Lung (tissue), 12 donors: ENCODE measurements around the gene MICAL2. TPM values are rescaled to one million over a fixed set of nuclear protein-coding genes. Genes with fewer than 3 reads are reported as not detected.
A peak's percentile ranks its signal among the peaks of the same experiment; 100 is the strongest.

Experiments used
- ATAC-seq: fragments of 200-7000 bp; cut with Tn5 transposase; one replicate; pipeline ENCODE4 v1.9.1; 2020; ENCODE audit warnings: moderate number of reproducible peaks; ENCODE audit not compliant: insufficient read depth, low FRiP score
- DNase-seq, 3 donors: peaks; one replicate each; pipeline ENCODE4 v3.0.0-alpha.2; 2013 to 2017
- H3K27ac ChIP-seq, 2 donors: one replicate each; pipeline ENCODE4 v1.5.1; 2013; ENCODE audit warnings: mild to moderate bottlenecking in 2 of 2, moderate library complexity in 2 of 2, control low read depth in 1 of 2, inconsistent platforms in 1 of 2, low read depth in 1 of 2, low read length in 1 of 2
- H3K27me3 ChIP-seq, 3 donors: one replicate each; pipeline ENCODE4 v1.5.1; 2013; ENCODE audit warnings: low read length in 2 of 3; ENCODE audit not compliant: control insufficient read depth in 3 of 3, insufficient read depth in 3 of 3
- H3K36me3 ChIP-seq, 4 donors: one replicate each; pipeline ENCODE4 v1.5.1; 2013; ENCODE audit warnings: low read length in 4 of 4, mild to moderate bottlenecking in 1 of 4, moderate library complexity in 1 of 4; ENCODE audit not compliant: control insufficient read depth in 4 of 4, insufficient read depth in 4 of 4
- H3K4me1 ChIP-seq, 5 donors: one replicate each; pipeline ENCODE4 v1.5.1; 2013; ENCODE audit warnings: low read length in 5 of 5, mild to moderate bottlenecking in 2 of 5, moderate library complexity in 1 of 5; ENCODE audit not compliant: control insufficient read depth in 5 of 5, insufficient read depth in 5 of 5
- H3K4me3 ChIP-seq: one replicate; pipeline ENCODE4 v1.5.1; 2013; ENCODE audit warnings: mild to moderate bottlenecking, control low read depth, moderate library complexity
- H3K9ac ChIP-seq, 2 donors: one replicate each; pipeline ENCODE4 v1.5.1; 2013; ENCODE audit warnings: low read length in 2 of 2, control low read depth in 1 of 2; ENCODE audit not compliant: insufficient read depth in 1 of 2
- H3K9me3 ChIP-seq, 4 donors: one replicate each; pipeline ENCODE4 v1.5.1; 2013; ENCODE audit warnings: low read length in 3 of 4, mild to moderate bottlenecking in 1 of 4, moderate library complexity in 1 of 4; ENCODE audit not compliant: control insufficient read depth in 4 of 4, insufficient read depth in 3 of 4
- WGBS, 2 donors: extraction: QIAGEN DNeasy Blood & Tissue Kit; methylation state at CpG; one replicate each; pipeline ENCODE4 v1.1.7; 2013; 5-methylcytosine and 5-hydroxymethylcytosine counted together
- polyA plus RNA-seq, 2 donors: library from polyadenylated mRNA; stranded (reverse); fragments of 200-250 nt; gene quantifications; one replicate each; pipeline ENCODE4 v1.2.1, GENCODE V29; 2013
- total RNA-seq, 2 donors: library from RNA; depleted of rRNA in 1 of 2; stranded (reverse); fragments of >200 nt in 1 of 2; gene quantifications; one replicate each; pipeline ENCODE4 v1.2.1, GENCODE V29; 2014 to 2021
- TF ChIP-seq, protein P1 (sequence below): IDR thresholded peaks from 2 replicates; pipeline ENCODE4 v1.5.1; 2012; ENCODE audit warnings: mild to moderate bottlenecking; ENCODE audit errors: control extremely low read depth, extremely low read depth
- donor health status: control.
- donor health status: control.
- donor health status: Bipolar disorder and iron deficiency.
- donor health status: healthy.
- donor health status: DM: yes; HTN: yes; CAD: no.

Gene MICAL2
- total and polyA plus RNA-seq, 4 donors, result 38.2 to 218 (median 99.6) TPM

DNA sequence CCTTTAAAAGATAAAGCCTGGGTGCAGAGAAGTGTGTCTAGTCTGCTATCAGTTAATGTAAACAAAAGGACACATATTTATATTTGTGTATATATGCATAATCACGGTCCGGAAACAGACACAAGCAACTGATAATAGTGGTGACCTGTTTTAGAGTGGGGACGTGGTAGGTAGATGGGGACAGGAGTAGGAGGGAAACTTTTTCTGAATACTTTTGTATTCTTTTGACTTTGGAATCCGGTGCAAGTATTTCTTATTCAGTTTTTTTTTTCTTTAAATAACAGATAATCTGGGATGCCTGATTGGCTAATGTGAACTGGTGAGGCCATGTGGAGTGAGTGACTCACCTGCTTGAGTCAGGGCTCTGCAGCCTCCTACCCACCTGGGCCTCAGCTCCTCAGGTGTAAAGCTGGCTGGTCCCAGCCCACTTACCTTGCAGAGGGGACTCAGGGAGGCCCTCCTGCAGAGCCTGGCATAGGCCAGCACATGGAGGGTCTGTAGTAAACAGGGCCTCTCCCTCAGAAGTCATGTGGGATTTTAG lies 15.3 kb downstream of the MICAL2 start:
- DNase-seq (no peak), ATAC-seq (peak; percentile 45)
- Histone ChIP-seq H3K27me3 (no peaks in the 10 kb centered on the region), H3K4me3 (no peak overlapping the region), H3K9ac (no peak overlapping the region), H3K4me1 (peaks cover 10 to 32% (median 25%) of the 10 kb centered on the region in 5 donors), H3K36me3 (no peaks in the 10 kb centered on the region), H3K27ac (peak overlapping the region in 1 of 2 donors; percentile 80), H3K9me3 (no peaks in the 10 kb centered on the region)
- TF ChIP-seq, protein P1, sequence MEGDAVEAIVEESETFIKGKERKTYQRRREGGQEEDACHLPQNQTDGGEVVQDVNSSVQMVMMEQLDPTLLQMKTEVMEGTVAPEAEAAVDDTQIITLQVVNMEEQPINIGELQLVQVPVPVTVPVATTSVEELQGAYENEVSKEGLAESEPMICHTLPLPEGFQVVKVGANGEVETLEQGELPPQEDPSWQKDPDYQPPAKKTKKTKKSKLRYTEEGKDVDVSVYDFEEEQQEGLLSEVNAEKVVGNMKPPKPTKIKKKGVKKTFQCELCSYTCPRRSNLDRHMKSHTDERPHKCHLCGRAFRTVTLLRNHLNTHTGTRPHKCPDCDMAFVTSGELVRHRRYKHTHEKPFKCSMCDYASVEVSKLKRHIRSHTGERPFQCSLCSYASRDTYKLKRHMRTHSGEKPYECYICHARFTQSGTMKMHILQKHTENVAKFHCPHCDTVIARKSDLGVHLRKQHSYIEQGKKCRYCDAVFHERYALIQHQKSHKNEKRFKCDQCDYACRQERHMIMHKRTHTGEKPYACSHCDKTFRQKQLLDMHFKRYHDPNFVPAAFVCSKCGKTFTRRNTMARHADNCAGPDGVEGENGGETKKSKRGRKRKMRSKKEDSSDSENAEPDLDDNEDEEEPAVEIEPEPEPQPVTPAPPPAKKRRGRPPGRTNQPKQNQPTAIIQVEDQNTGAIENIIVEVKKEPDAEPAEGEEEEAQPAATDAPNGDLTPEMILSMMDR, result no peak
- 48 to 73% methylated on average over 4 of the region's 4 CpGs for WGBS, 2 donors

DNA sequence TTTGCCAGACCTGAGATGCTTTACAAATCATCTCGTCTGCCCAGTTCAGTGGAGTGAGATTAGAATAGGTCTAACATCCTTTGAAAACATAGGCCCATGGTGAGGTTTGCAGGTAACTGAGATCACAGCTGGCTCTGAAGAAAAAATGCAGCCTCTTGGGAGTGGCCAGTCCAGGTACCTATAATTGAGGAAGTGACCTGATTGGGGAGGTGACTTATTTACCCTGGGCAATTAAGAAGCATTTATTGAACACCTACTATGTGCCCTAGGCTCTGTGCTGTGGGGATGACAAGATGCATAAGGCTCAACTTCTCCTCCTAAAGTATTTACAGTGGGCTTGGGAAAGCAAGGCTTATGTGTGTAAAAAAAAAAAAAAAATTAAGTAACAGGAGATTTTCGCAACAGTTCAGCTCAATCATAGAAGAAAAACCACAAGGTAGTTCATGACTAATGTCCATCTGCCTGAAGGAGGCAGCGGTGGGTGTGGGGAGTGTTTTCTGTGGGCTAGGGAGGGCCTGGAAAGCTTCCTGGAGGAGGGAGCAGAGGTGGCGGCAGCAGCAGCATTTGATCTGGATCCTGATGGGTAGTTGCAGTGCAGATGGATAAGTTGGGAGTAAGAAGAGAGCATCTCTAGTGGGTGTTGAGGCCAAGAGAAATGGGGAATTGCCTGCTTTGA lies 16.1 kb downstream of the MICAL2 start:
- 38 to 45% methylated on average over 4 of the region's 4 CpGs for WGBS, 2 donors
- Histone ChIP-seq H3K27ac (peak overlapping the region in 1 of 2 donors; percentile 80), H3K4me1 (peaks cover 10 to 29% (median 25%) of the 10 kb centered on the region in 5 donors), H3K4me3 (no peak overlapping the region), H3K27me3 (no peaks in the 10 kb centered on the region), H3K9me3 (no peaks in the 10 kb centered on the region), H3K36me3 (no peaks in the 10 kb centered on the region), H3K9ac (no peak overlapping the region)
- TF ChIP-seq, protein P1, result no peak
- DNase-seq (no peak), ATAC-seq (peak; percentile 55)

DNA sequence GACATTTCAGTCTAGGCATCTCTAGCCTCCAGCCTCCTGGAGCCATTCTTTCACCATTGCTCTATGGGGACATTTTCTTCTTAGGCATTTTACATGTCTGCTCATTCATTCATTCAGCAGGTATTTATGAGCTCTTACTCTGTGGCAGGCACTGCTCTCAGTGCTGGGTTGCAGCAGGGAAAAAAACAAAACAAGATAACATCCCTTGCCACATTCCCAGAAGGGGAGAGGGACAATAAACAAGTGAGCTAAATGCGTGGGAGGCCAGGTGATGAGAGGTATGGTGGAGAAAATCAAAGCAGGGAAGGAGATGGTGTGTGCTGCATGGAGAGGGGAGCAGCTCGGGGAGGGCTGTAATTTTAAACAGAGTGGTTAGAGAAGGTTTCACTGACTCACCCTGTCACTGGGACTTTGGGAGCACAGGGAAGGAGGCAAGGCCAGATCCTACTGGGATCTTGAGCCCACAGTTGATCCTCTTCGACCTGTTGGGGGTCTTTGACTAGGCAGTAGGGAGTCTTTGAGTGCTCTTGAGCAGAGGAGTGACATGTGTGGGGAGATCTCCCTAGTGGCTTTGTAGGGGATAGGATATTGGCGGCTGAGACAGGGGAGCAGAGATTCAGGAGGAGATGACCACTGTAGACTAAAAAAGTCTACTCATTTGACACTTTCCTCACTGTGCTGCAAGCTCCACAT lies 17.0 kb downstream of the MICAL2 start:
- Histone ChIP-seq H3K9me3 (no peaks in the 10 kb centered on the region), H3K27me3 (no peaks in the 10 kb centered on the region), H3K4me1 (peaks cover 10 to 30% (median 25%) of the 10 kb centered on the region in 5 donors), H3K4me3 (no peak overlapping the region), H3K9ac (no peak overlapping the region), H3K27ac (peak overlapping the region in 1 of 2 donors; percentile 80), H3K36me3 (no peaks in the 10 kb centered on the region)
- 81 to 93% methylated on average over 4 of the region's 4 CpGs for WGBS, 2 donors
- no peak for ATAC-seq
- TF ChIP-seq, protein P1, result no peak
- no peak for DNase-seq
